Bronchial epithelial cell (primary cell): Measurements from ENCODE around the gene KAZN. TPM values are rescaled to one million over a fixed set of nuclear protein-coding genes. Genes with fewer than 3 reads are reported as not detected.

ENCODE experiments used
- DNase-seq: peaks from one replicate; pipeline ENCODE4 v3.0.0-alpha.2; 2010; ENCODE audit warnings: low read depth
- FAIRE-seq: peaks from 2 replicates; lab custom pipeline; 2011; peaks lifted over from hg19 to GRCh38; lab: Jason Lieb, UNC
- H3K27me3 ChIP-seq: 2 replicates; pipeline ENCODE4 v1.5.1; 2011; ENCODE audit warnings: low read length; ENCODE audit not compliant: control insufficient read depth, insufficient read depth
- H3K36me3 ChIP-seq: 2 replicates; pipeline ENCODE4 v1.5.1; 2011; ENCODE audit warnings: low read length; ENCODE audit not compliant: control insufficient read depth, insufficient read depth
- H3K4me3 ChIP-seq: 2 replicates; pipeline ENCODE4 v1.5.1; 2011; ENCODE audit warnings: mild to moderate bottlenecking, low read depth, low read length, control low read depth
- CTCF ChIP-seq: IDR thresholded peaks from 2 replicates; pipeline ENCODE4 v1.5.1; 2011; ENCODE audit warnings: mild to moderate bottlenecking, moderate library complexity, low read length, control low read depth, inconsistent platforms; ENCODE audit not compliant: insufficient read depth, severe bottlenecking
- total RNA-seq: library from RNA; depleted of rRNA; stranded (reverse); fragments of >200 nt; gene quantifications from 2 replicates; pipeline ENCODE4 v1.2.1, GENCODE V29; 2014

Gene KAZN
- total RNA-seq, 1 donor from 2014 or later: 4.7 TPM

- no peak for FAIRE-seq
- H3K4me3 ChIP-seq: peak overlapping the region; percentile 63
- peak; percentile 30 for DNase-seq
- no peaks in the 10 kb centered on the region for H3K27me3 ChIP-seq
- H3K36me3 ChIP-seq: no peaks in the 10 kb centered on the region
- TF ChIP-seq CTCF: no peak
These were observed 556.1 kb downstream of the KAZN start for GRCh38 chr1:15154480-15155036.

- TF ChIP-seq CTCF: no peak
- FAIRE-seq (no peak), DNase-seq (no peak)
- Histone ChIP-seq H3K4me3 (no peak overlapping the region), H3K27me3 (no peaks in the 10 kb centered on the region), H3K36me3 (no peaks in the 10 kb centered on the region)
These were observed 556.7 kb downstream of the KAZN start for GRCh38 chr1:15155191-15155590.

- no peak for TF ChIP-seq CTCF
- Histone ChIP-seq H3K4me3 (no peak overlapping the region), H3K27me3 (no peaks in the 10 kb centered on the region), H3K36me3 (no peaks in the 10 kb centered on the region)
- DNase-seq: no peak
- no peak for FAIRE-seq
These were observed 557.6 kb downstream of the KAZN start for GRCh38 chr1:15155888-15156741.

GRCh38 chr1:15156807-15157380 lies 558.4 kb downstream of the KAZN start:
- no peak for TF ChIP-seq CTCF
- Histone ChIP-seq H3K4me3 (no peak overlapping the region), H3K36me3 (no peaks in the 10 kb centered on the region), H3K27me3 (no peaks in the 10 kb centered on the region)
- DNase-seq: no peak
- FAIRE-seq: no peak

- Histone ChIP-seq H3K27me3 (no peaks in the 10 kb centered on the region), H3K4me3 (no peak overlapping the region), H3K36me3 (no peaks in the 10 kb centered on the region)
- no peak for DNase-seq
- peak; percentile 18 for FAIRE-seq
- no peak for TF ChIP-seq CTCF
These were observed 559.3 kb downstream of the KAZN start for GRCh38 chr1:15157524-15158399.
